ENCODE data around the gene LYL1.
A peak's percentile ranks its signal among the peaks of the same experiment; 100 is the strongest.
"Not testable (repeated sequence)": the region's sequence is repeated elsewhere in the genome, so short reads cannot be mapped to it uniquely, and the experiment has no call there.

The LYL1 gene

GRCh38 chr19:13102666-13103580 lies at the start of gene LYL1:
Gene LYL1, minus strand, starts transcription at chr19:13102858. Its CDS starts 1,687 bp downstream, at chr19:13101171.
- peak; percentile 78 to 89 (median 80) for DNase-seq

- peak; percentile 98 to 99 (median 99) for DNase-seq
Measured at GRCh38 chr19:13151605-13152355, 49.1 kb upstream of the LYL1 start.

GRCh38 chr19:13150931-13151604 lies 48.4 kb upstream of the LYL1 start:
- no peak for DNase-seq

GRCh38 chr19:13150187-13150930 lies 47.7 kb upstream of the LYL1 start, which contains the start of the genes IER2 and STX10:
Gene IER2, plus strand, starts transcription at chr19:13150411. Its CDS starts 2,776 bp downstream, at chr19:13153187.
Gene STX10, minus strand, starts transcription at chr19:13150375. Its CDS starts 202 bp downstream, at chr19:13150173.
- DNase-seq: peak; percentile 97

GRCh38 chr19:13149628-13150186 lies 47.0 kb upstream of the LYL1 start:
- peak in 2 of 3 donors; percentile 45 to 55 for DNase-seq

- not testable (repeated sequence) for DNase-seq
Measured at GRCh38 chr19:13149173-13149627, 46.5 kb upstream of the LYL1 start.

GRCh38 chr19:13146763-13147563 lies 44.3 kb upstream of the LYL1 start:
- DNase-seq: peak; percentile 89 to 90 (median 90)

GRCh38 chr19:13139633-13140311 lies 37.1 kb upstream of the LYL1 start:
- no peak for DNase-seq

GRCh38 chr19:13138916-13139198 lies 36.2 kb upstream of the LYL1 start:
- DNase-seq: no peak

GRCh38 chr19:13138171-13138915 lies 35.7 kb upstream of the LYL1 start:
- DNase-seq: no peak

GRCh38 chr19:13137290-13137794 lies 34.7 kb upstream of the LYL1 start:
- no peak for DNase-seq

- no peak for DNase-seq
Measured at GRCh38 chr19:13135068-13136062, 32.7 kb upstream of the LYL1 start.

GRCh38 chr19:13134626-13135025 lies 32.0 kb upstream of the LYL1 start:
- DNase-seq: no peak

- no peak for DNase-seq
Measured at GRCh38 chr19:13133241-13133870, 30.7 kb upstream of the LYL1 start.

- DNase-seq: no peak
Measured at GRCh38 chr19:13132471-13133180, 30.0 kb upstream of the LYL1 start.

- no peak for DNase-seq
Measured at GRCh38 chr19:13130886-13131490, 28.3 kb upstream of the LYL1 start.

- no peak for DNase-seq
Measured at GRCh38 chr19:13129384-13129783, 26.7 kb upstream of the LYL1 start.

All from suppressor macrophage treated with lipopolysaccharide for 1 hour (primary cell).